NCI-H187 (cell line): ENCODE results near the gene CASZ1.

Source experiments
- DNase-seq, 2 experiments: peaks; one replicate each; lab custom pipeline; 2025; lab: John Stamatoyannopoulos, UW

CASZ1 gene

GRCh38 chr1:10622910-10623685, 173.3 kb downstream of the CASZ1 start:
- DNase-seq = no peak

GRCh38 chr1:10621906-10622305, 174.5 kb downstream of the CASZ1 start:
- no peak for DNase-seq

- DNase-seq = no peak
Observed at GRCh38 chr1:10620776-10621175, 175.7 kb downstream of the CASZ1 start.

GRCh38 chr1:10617931-10618885, 178.2 kb downstream of the CASZ1 start:
- DNase-seq = no peak

GRCh38 chr1:10617318-10617717, 179.1 kb downstream of the CASZ1 start:
- DNase-seq = no peak

GRCh38 chr1:10616696-10617095, 179.8 kb downstream of the CASZ1 start:
- no peak for DNase-seq

GRCh38 chr1:10615932-10616671, 180.3 kb downstream of the CASZ1 start:
- no peak for DNase-seq

GRCh38 chr1:10615332-10615731, 181.1 kb downstream of the CASZ1 start:
- DNase-seq = no peak

- no peak for DNase-seq
Observed at GRCh38 chr1:10614377-10615225, 181.8 kb downstream of the CASZ1 start.

- DNase-seq = no peak
Observed at GRCh38 chr1:10613861-10614260, 182.6 kb downstream of the CASZ1 start.

GRCh38 chr1:10613340-10613739, 183.1 kb downstream of the CASZ1 start:
- DNase-seq = no peak

GRCh38 chr1:10612436-10613160, 183.8 kb downstream of the CASZ1 start:
- no peak for DNase-seq

- DNase-seq = no peak
Observed at GRCh38 chr1:10610901-10611600, 185.4 kb downstream of the CASZ1 start.

- no peak for DNase-seq
Observed at GRCh38 chr1:10608690-10609089, 187.8 kb downstream of the CASZ1 start.

- no peak for DNase-seq
Observed at GRCh38 chr1:10607228-10607627, 189.2 kb downstream of the CASZ1 start.

GRCh38 chr1:10606064-10606463, 190.4 kb downstream of the CASZ1 start:
- no peak for DNase-seq

GRCh38 chr1:10604966-10605365, 191.5 kb downstream of the CASZ1 start:
- no peak for DNase-seq

GRCh38 chr1:10602936-10603335, 193.5 kb downstream of the CASZ1 start:
- no peak for DNase-seq

- no peak for DNase-seq
Observed at GRCh38 chr1:10601342-10602070, 194.9 kb downstream of the CASZ1 start.
